CD4-positive, alpha-beta T cell treated with Interleukin-21 for 1 hour (primary cell): Measurements from ENCODE around the gene PTPRU.

Experiments used
- DNase-seq: peaks from one replicate; pipeline ENCODE4 v3.0.0-alpha.2; 2020

PTPRU gene

GRCh38 chr1:29371332-29371731 is 135.0 kb downstream of the PTPRU start:
- DNase-seq = no peak

- no peak for DNase-seq
Observed at GRCh38 chr1:29372108-29372507, 135.8 kb downstream of the PTPRU start.
